Psoas muscle (tissue), 8 donors: ENCODE results near the gene HOXC5. TPM values are rescaled to one million over a fixed set of nuclear protein-coding genes. Genes with fewer than 3 reads are reported as not detected.

ENCODE experiments used
- ATAC-seq, 4 donors: fragments of 200-7000 bp; cut with Tn5 transposase; one replicate each; pipeline ENCODE4 v1.9.1; 2020; ENCODE audit warnings: moderate library complexity in 3 of 4, mild to moderate bottlenecking in 2 of 4
- DNase-seq, 2 donors: peaks; one replicate each; pipeline ENCODE4 v3.0.0-alpha.2; 2020
- H3K27ac ChIP-seq: fragments of 200-600 bp; one replicate; pipeline ENCODE4 v1.8.0; 2022
- H3K27me3 ChIP-seq, 3 donors: fragments of 200-600 bp in 1 of 3; one replicate each; pipeline versions ENCODE4 v1.6.1 to v1.8.0; 2013 to 2022; ENCODE audit warnings: low read length in 2 of 3, mild to moderate bottlenecking in 2 of 3, moderate library complexity in 1 of 3; ENCODE audit not compliant: insufficient read depth in 3 of 3
- H3K36me3 ChIP-seq, 2 donors: fragments of 200-600 bp in 1 of 2; one replicate each; pipeline versions ENCODE4 v1.6.1 to v1.8.0; 2013 to 2022; ENCODE audit warnings: low read depth in 1 of 2, mild to moderate bottlenecking in 1 of 2, moderate library complexity in 1 of 2; ENCODE audit not compliant: insufficient read depth in 1 of 2
- H3K4me1 ChIP-seq: fragments of 200-600 bp; one replicate; pipeline ENCODE4 v1.8.0; 2022
- H3K4me3 ChIP-seq: fragments of 200-600 bp; one replicate; pipeline ENCODE4 v1.8.0; 2022; ENCODE audit warnings: mild to moderate bottlenecking
- H3K9me3 ChIP-seq: fragments of 200-600 bp; one replicate; pipeline ENCODE4 v1.8.0; 2022
- CTCF ChIP-seq: fragments of 200-600 bp; IDR thresholded peaks from one replicate; pipeline ENCODE4 v1.8.0; 2022; ENCODE audit warnings: antibody characterized with exemption
- WGBS, 3 donors: extraction: QIAGEN DNeasy Blood & Tissue Kit; methylation state at CpG; one replicate each; pipeline versions ENCODE4 v1.1.6 to v1.1.7; 2013; 5-methylcytosine and 5-hydroxymethylcytosine counted together
- intact Hi-C, 2 donors: fragments of 100-400 bp; cut with DNase I; formaldehyde crosslinking; loops; one replicate each; pipeline versions ENCODE4 v1.11.0 to v1.14.2; 2022
- polyA plus RNA-seq, 3 donors: library from polyadenylated mRNA; stranded (reverse); fragments of 200-250 nt; gene quantifications; one replicate each; pipeline ENCODE4 v1.2.3, GENCODE V29; 2013
- total RNA-seq, 4 donors: library from RNA; stranded (reverse); fragmentation: NEBNext Ultra II Directional in 2 of 4; extraction: Animal tissue kit (Norgen Biotek cat#: 25700) in 2 of 4; gene quantifications; one replicate each; pipeline versions ENCODE4 v1.2.1 to v1.2.4, GENCODE V29; 2021 to 2023
- donor health status: healthy with polysubstance abuse.
- donor health status: DM: no; HTN: no; CAD: no; lungs with moderate emphysema.
- donor health status: Bipolar disorder and iron deficiency.
- donor health status: healthy.
- donor health status: DM: yes; HTN: yes; CAD: no.
- donor health status: DM: no; HTN: no; CAD: no.
- donor health status: DM: no; HTN: no; CAD: no.
- donor health status: DM: yes; HTN: yes; CAD: no.

The HOXC5 gene
- total and polyA plus RNA-seq, 7 donors = 0.03 to 3.3 (median 0.58) TPM

- WGBS, 3 donors = 61 to 62% (median 62%) methylated on average over 46 of the region's 46 CpGs
- intact Hi-C loops = loop anchor here in 1 of 2 donors (10.0 kb wide), 1 partner anchor 104 kb away; no protein-coding TSS in a partner anchor
Observed at GRCh38 chr12:54030889-54031471, 1.9 kb upstream of the HOXC5 start.

GRCh38 chr12:54031480-54031879 lies 1.4 kb upstream of the HOXC5 start:
- peak overlapping the region; percentile 19 for H3K4me3 ChIP-seq
- peaks cover 0 to 4% (median 0%) of the 10 kb centered on the region in 3 donors for H3K27me3 ChIP-seq
- H3K27ac ChIP-seq = peak overlapping the region; percentile 24
- no peak for TF ChIP-seq CTCF
- intact Hi-C loops = loop anchor here in 1 of 2 donors (10.0 kb wide), 1 partner anchor 103 kb away; no protein-coding TSS in a partner anchor
- H3K4me1 ChIP-seq = peaks cover 21% of the 10 kb centered on the region
- DNase-seq (no peak), ATAC-seq (no peak)
- 75 to 81% (median 77%) methylated on average over 16 of the region's 16 CpGs for WGBS, 3 donors
- H3K9me3 ChIP-seq = no peaks in the 10 kb centered on the region
- no peaks in the 10 kb centered on the region for H3K36me3 ChIP-seq

More at GRCh38 chr12:54030889-54031471, 1.9 kb upstream of the HOXC5 start:
- peaks cover 21% of the 10 kb centered on the region for H3K4me1 ChIP-seq
- TF ChIP-seq CTCF = no peak
- peak overlapping the region; percentile 19 for H3K4me3 ChIP-seq
- peak; percentile 73 to 83 for DNase-seq
- no peaks in the 10 kb centered on the region for H3K9me3 ChIP-seq
- H3K27me3 ChIP-seq = peaks cover 0 to 4% (median 0%) of the 10 kb centered on the region in 3 donors
- H3K27ac ChIP-seq = peak overlapping the region; percentile 24
- ATAC-seq = peak in 1 of 4 donors; percentile 44
- H3K36me3 ChIP-seq = no peaks in the 10 kb centered on the region

- H3K9me3 ChIP-seq = no peaks in the 10 kb centered on the region
- no peak for TF ChIP-seq CTCF
- H3K4me3 ChIP-seq = peak overlapping the region; percentile 62
- 50 to 54% (median 51%) methylated on average over 6 of the region's 6 CpGs for WGBS, 3 donors
- peaks cover 18% of the 10 kb centered on the region for H3K4me1 ChIP-seq
- no peaks in the 10 kb centered on the region for H3K36me3 ChIP-seq
- H3K27me3 ChIP-seq = peaks cover 0 to 4% (median 0%) of the 10 kb centered on the region in 3 donors
- H3K27ac ChIP-seq = peak overlapping the region; percentile 24
- intact Hi-C loops = loop anchor here (1.0 to 10.0 kb wide), 3 partner anchors 103 to 171 kb away; no protein-coding TSS in a partner anchor
- DNase-seq (no peak), ATAC-seq (no peak)
Observed at GRCh38 chr12:54032086-54032619, 697 bp upstream of the HOXC5 start.

- no peaks in the 10 kb centered on the region for H3K9me3 ChIP-seq
- no peaks in the 10 kb centered on the region for H3K36me3 ChIP-seq
- DNase-seq = peak; percentile 57 to 68
- TF ChIP-seq CTCF = no peak
- peaks cover 10% of the 10 kb centered on the region for H3K4me1 ChIP-seq
- H3K4me3 ChIP-seq = peak overlapping the region; percentile 62
- intact Hi-C loops = loop anchor here (2.0 to 10.0 kb wide), 2 partner anchors 101 to 169 kb away; no protein-coding TSS in a partner anchor
- ATAC-seq = peak; percentile 18 to 40 (median 30)
- 30 to 40% (median 35%) methylated on average over 51 to 61 of the region's 61 CpGs for WGBS, 3 donors
- H3K27ac ChIP-seq = no peak overlapping the region
- peaks cover 0 to 4% (median 0%) of the 10 kb centered on the region in 3 donors for H3K27me3 ChIP-seq
Observed at GRCh38 chr12:54033106-54033979, 493 bp downstream of the HOXC5 start.
